GM12891 (cell line): ENCODE results near the gene HNF4A.

Experiments used
- POLR2A ChIP-seq: IDR thresholded peaks from 2 replicates; pipeline ENCODE4 v1.6.1; 2011; ENCODE audit warnings: low read depth, low read length, control low read depth
- POLR2AphosphoS5 ChIP-seq: IDR thresholded peaks from 2 replicates; pipeline ENCODE4 v1.6.1; 2011; ENCODE audit warnings: low read depth, low read length, control low read depth
- TAF1 ChIP-seq: IDR thresholded peaks from 2 replicates; pipeline ENCODE4 v1.6.1; 2011; ENCODE audit warnings: low read depth, low read length, control low read depth

DNA sequence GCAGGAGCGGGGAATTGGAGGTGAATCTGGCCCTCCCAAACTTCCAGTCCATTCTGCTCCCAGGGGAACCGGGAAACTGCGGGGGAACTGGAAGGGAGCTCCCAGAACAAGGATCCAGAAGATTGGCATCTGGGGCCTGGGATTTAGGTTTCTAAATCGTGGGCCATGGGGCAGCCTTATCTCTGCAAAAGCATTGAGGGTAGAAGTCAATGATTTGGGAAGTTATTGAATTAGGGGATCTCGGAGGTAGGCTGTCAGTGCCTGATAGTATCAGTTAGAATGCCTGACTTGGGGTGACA is 45.1 kb downstream of the HNF4A start:
- no peak for TF ChIP-seq TAF1
- TF ChIP-seq POLR2AphosphoS5: no peak
- no peak for TF ChIP-seq POLR2A
